Liver (tissue), 9 donors: ENCODE data around the gene ASPSCR1. TPM values are rescaled to one million over a fixed set of nuclear protein-coding genes. Genes with fewer than 3 reads are reported as not detected.

Experiments used
- DNase-seq: peaks from one replicate; pipeline ENCODE4 v3.0.0-alpha.2; 2017; ENCODE audit warnings: low spot score
- H3K27ac ChIP-seq, 2 donors: one replicate each; pipeline ENCODE4 v1.7.0; 2013; ENCODE audit warnings: inconsistent platforms in 2 of 2, low read length in 2 of 2, control low read depth in 1 of 2, low read depth in 1 of 2, mild to moderate bottlenecking in 1 of 2
- H3K27me3 ChIP-seq, 4 donors: one replicate each; pipeline versions ENCODE4 v1.6.1 to v1.7.0; 2013; ENCODE audit warnings: low read length in 3 of 4, inconsistent platforms in 1 of 4, mild to moderate bottlenecking in 1 of 4, moderate library complexity in 1 of 4; ENCODE audit not compliant: control insufficient read depth in 4 of 4, insufficient read depth in 4 of 4
- H3K36me3 ChIP-seq, 4 donors: one replicate each; pipeline versions ENCODE4 v1.6.1 to v1.7.0; 2013; ENCODE audit warnings: low read length in 3 of 4, mild to moderate bottlenecking in 3 of 4, low read depth in 1 of 4, moderate library complexity in 1 of 4; ENCODE audit not compliant: control insufficient read depth in 4 of 4, insufficient read depth in 3 of 4
- H3K4me1 ChIP-seq, 4 donors: one replicate each; pipeline versions ENCODE4 v1.6.1 to v1.7.0; 2013; ENCODE audit warnings: low read length in 3 of 4, mild to moderate bottlenecking in 3 of 4, moderate library complexity in 1 of 4; ENCODE audit not compliant: control insufficient read depth in 4 of 4, insufficient read depth in 4 of 4
- H3K4me3 ChIP-seq, 3 donors: one replicate each; pipeline versions ENCODE4 v1.6.1 to v1.7.0; 2013; ENCODE audit warnings: low read length in 3 of 3, control low read depth in 1 of 3, low read depth in 1 of 3, mild to moderate bottlenecking in 1 of 3
- H3K9ac ChIP-seq, 2 donors: one replicate each; pipeline ENCODE4 v1.7.0; 2013; ENCODE audit warnings: low read length in 2 of 2, mild to moderate bottlenecking in 2 of 2, moderate library complexity in 2 of 2, control low read depth in 1 of 2, low read depth in 1 of 2
- H3K9me3 ChIP-seq, 4 donors: one replicate each; pipeline versions ENCODE4 v1.6.1 to v1.7.0; 2013; ENCODE audit warnings: low read length in 3 of 4; ENCODE audit not compliant: control insufficient read depth in 4 of 4
- ATF3 ChIP-seq: IDR thresholded peaks from 2 replicates; pipeline ENCODE4 v1.6.1; 2016; ENCODE audit warnings: antibody characterized with exemption
- EGR1 ChIP-seq, 2 donors: IDR thresholded peaks; 2 replicates each; pipeline ENCODE4 v1.6.1; 2016 to 2018; ENCODE audit warnings: antibody characterized with exemption in 2 of 2, low read depth in 2 of 2
- FOXA1 ChIP-seq: IDR thresholded peaks from 2 replicates; pipeline ENCODE4 v1.6.1; 2016; ENCODE audit warnings: antibody characterized with exemption
- FOXA2 ChIP-seq: IDR thresholded peaks from 2 replicates; pipeline ENCODE4 v1.6.1; 2016; ENCODE audit warnings: antibody characterized with exemption
- HNF4A ChIP-seq, 2 donors: conservative IDR thresholded peaks; 2 replicates each; pipeline ENCODE4 v1.6.1; 2016; ENCODE audit warnings: antibody characterized with exemption in 2 of 2, mild to moderate bottlenecking in 2 of 2
- HNF4G ChIP-seq: IDR thresholded peaks from 2 replicates; pipeline ENCODE4 v1.6.1; 2016; ENCODE audit warnings: antibody characterized with exemption
- JUND ChIP-seq, 2 donors: IDR thresholded peaks; 2 replicates each; pipeline ENCODE4 v1.6.1; 2016; ENCODE audit warnings: antibody characterized with exemption in 2 of 2
- MAX ChIP-seq: IDR thresholded peaks from 2 replicates; pipeline ENCODE4 v1.6.1; 2016; ENCODE audit warnings: antibody characterized with exemption
- NR2F2 ChIP-seq: IDR thresholded peaks from 2 replicates; pipeline ENCODE4 v1.6.1; 2016; ENCODE audit warnings: antibody characterized with exemption
- RAD21 ChIP-seq, 2 donors: IDR thresholded peaks; 2 replicates each; pipeline ENCODE4 v1.6.1; 2016; ENCODE audit warnings: antibody characterized with exemption in 2 of 2, mild to moderate bottlenecking in 2 of 2
- RXRA ChIP-seq, 2 donors: IDR thresholded peaks; 2 replicates each; pipeline ENCODE4 v1.6.1; 2017 to 2018; ENCODE audit warnings: antibody characterized with exemption in 2 of 2, mild to moderate bottlenecking in 1 of 2
- SP1 ChIP-seq: IDR thresholded peaks from 2 replicates; pipeline ENCODE4 v1.6.1; 2018; ENCODE audit warnings: antibody characterized with exemption, mild to moderate bottlenecking
- YY1 ChIP-seq: IDR thresholded peaks from 2 replicates; pipeline ENCODE4 v1.6.1; 2016; ENCODE audit warnings: antibody characterized with exemption, mild to moderate bottlenecking
- ZBTB33 ChIP-seq: IDR thresholded peaks from 2 replicates; pipeline ENCODE4 v1.6.1; 2016; ENCODE audit warnings: antibody characterized with exemption
- WGBS: extraction: QIAGEN DNeasy Blood & Tissue Kit; methylation state at CpG from one replicate; pipeline ENCODE4 v1.1.7; 2013; 5-methylcytosine and 5-hydroxymethylcytosine counted together
- polyA plus RNA-seq, 2 donors: library from polyadenylated mRNA; stranded (reverse) in 1 of 2; unstranded in 1 of 2; fragments of 200-250 nt in 1 of 2; fragments of >200 nt in 1 of 2; fragmentation: Nextera tagmentation in 1 of 2; extraction: Ambion mirVana in 1 of 2; gene quantifications; one replicate each; pipeline versions ENCODE4 v1.2.1 to v1.2.3, GENCODE V29; 2013 to 2015
- total RNA-seq, 2 donors: library from RNA; depleted of rRNA; stranded (reverse); fragments of >200 nt; gene quantifications; one replicate each; pipeline ENCODE4 v1.2.3, GENCODE V29; 2014
- TF ChIP-seq, protein P1 (sequence below): IDR thresholded peaks from 2 replicates; pipeline ENCODE4 v1.6.1; 2016; ENCODE audit warnings: antibody characterized with exemption, mild to moderate bottlenecking
- donor health status: healthy.
- donor health status: healthy.
- donor health status: healthy.
- donor health status: healthy.
- donor health status: healthy.

The ASPSCR1 gene
- total and polyA plus RNA-seq, 4 donors = 17.8 to 26.2 (median 20.4) TPM

DNA sequence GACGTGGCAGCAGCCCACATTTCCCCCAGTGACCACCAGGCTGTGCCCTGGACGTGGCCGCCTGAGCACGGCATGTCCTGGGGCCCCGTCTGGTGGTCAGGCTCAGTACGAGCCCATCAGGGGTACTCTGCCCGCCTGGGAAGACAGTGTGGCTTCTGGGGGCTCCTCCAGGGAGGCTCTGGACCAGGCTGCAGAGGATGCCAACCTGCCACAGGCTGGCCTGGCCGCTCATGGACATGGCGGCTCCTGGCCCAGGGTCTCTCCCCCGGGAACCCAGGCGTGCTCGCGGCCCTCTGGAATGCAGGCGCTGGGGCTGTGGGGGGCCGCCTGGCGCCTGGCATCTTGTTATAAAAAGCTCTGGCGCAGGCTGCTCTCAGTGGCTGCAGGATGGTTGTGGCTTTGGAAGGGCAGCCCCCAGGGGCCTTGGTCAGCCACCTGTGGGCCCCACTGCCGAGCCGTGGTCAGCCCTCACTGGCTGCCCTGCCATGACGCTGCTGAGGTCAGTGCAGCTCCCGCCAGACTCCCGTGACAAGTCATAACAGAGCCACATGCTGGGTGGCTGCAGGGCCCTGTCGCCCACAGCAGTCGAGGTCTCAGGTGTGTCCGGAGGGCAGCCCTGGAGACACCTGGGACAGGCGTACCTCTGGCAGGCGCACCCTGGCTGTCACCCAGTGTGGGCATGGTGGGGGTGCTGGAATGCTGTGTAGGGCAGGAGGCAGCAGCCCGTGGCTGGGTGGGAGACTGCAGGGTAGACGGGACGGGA lies 30.2 kb downstream of the ASPSCR1 start:
- 94% methylated on average over 30 of the region's 30 CpGs for WGBS
- peaks cover 0 to 9% (median 4%) of the 10 kb centered on the region in 4 donors for H3K36me3 ChIP-seq
- no peak for DNase-seq

GRCh38 chr17:82008258-82008940 lies 31.0 kb downstream of the ASPSCR1 start:
- Histone ChIP-seq H3K9me3 (no peaks in the 10 kb centered on the region), H3K27ac (no peak overlapping the region), H3K27me3 (no peaks in the 10 kb centered on the region), H3K4me3 (no peak overlapping the region), H3K36me3 (peaks cover 0 to 9% (median 4%) of the 10 kb centered on the region in 4 donors), H3K9ac (no peak overlapping the region), H3K4me1 (no peaks in the 10 kb centered on the region)
- DNase-seq = no peak
- no peak for TF ChIP-seq SP1
- no peak for TF ChIP-seq JUND (IDR thresholded peaks at IDR 0.05)
- TF ChIP-seq NR2F2 = no peak
- TF ChIP-seq, protein P1, sequence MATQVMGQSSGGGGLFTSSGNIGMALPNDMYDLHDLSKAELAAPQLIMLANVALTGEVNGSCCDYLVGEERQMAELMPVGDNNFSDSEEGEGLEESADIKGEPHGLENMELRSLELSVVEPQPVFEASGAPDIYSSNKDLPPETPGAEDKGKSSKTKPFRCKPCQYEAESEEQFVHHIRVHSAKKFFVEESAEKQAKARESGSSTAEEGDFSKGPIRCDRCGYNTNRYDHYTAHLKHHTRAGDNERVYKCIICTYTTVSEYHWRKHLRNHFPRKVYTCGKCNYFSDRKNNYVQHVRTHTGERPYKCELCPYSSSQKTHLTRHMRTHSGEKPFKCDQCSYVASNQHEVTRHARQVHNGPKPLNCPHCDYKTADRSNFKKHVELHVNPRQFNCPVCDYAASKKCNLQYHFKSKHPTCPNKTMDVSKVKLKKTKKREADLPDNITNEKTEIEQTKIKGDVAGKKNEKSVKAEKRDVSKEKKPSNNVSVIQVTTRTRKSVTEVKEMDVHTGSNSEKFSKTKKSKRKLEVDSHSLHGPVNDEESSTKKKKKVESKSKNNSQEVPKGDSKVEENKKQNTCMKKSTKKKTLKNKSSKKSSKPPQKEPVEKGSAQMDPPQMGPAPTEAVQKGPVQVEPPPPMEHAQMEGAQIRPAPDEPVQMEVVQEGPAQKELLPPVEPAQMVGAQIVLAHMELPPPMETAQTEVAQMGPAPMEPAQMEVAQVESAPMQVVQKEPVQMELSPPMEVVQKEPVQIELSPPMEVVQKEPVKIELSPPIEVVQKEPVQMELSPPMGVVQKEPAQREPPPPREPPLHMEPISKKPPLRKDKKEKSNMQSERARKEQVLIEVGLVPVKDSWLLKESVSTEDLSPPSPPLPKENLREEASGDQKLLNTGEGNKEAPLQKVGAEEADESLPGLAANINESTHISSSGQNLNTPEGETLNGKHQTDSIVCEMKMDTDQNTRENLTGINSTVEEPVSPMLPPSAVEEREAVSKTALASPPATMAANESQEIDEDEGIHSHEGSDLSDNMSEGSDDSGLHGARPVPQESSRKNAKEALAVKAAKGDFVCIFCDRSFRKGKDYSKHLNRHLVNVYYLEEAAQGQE = no peak
- TF ChIP-seq FOXA1 = no peak
- TF ChIP-seq RAD21 (IDR thresholded peaks at IDR 0.05) = no peak
- no peak for TF ChIP-seq ZBTB33
- no peak for TF ChIP-seq HNF4A (conservative IDR thresholded peaks at IDR 0.05)
- TF ChIP-seq HNF4G = no peak
- TF ChIP-seq ATF3 = no peak
- TF ChIP-seq FOXA2 = no peak
- TF ChIP-seq EGR1 (IDR thresholded peaks at IDR 0.05; ENCODE audit: low read depth in 2 of 2) = no peak
- no peak for TF ChIP-seq MAX
- no peak for TF ChIP-seq YY1
- WGBS = 95% methylated on average over 26 of the region's 26 CpGs

More for the DNA sequence above, 30.2 kb downstream of the ASPSCR1 start:
- no peak overlapping the region for H3K9ac ChIP-seq
- no peak overlapping the region for H3K4me3 ChIP-seq
- H3K27me3 ChIP-seq = no peaks in the 10 kb centered on the region
- no peak overlapping the region for H3K27ac ChIP-seq
- TF ChIP-seq JUND (IDR thresholded peaks at IDR 0.05) (no peak), RXRA (IDR thresholded peaks at IDR 0.05) (no peak)
- no peaks in the 10 kb centered on the region for H3K9me3 ChIP-seq
- H3K4me1 ChIP-seq = no peaks in the 10 kb centered on the region
